Measurements from ENCODE around the gene WDR13.

GRCh38 chrX:48597353-48598264, at the start of gene WDR13:
- TF ChIP-seq POLR2AphosphoS5 (IDR thresholded peaks at IDR 0.05) (peak; percentile 62), CTCF (IDR thresholded peaks at IDR 0.05) (no peak), POLR2A (IDR thresholded peaks at IDR 0.05) (peak; percentile 23 to 36), EP300 (IDR thresholded peaks at IDR 0.05) (no peak)
